Measurements from ENCODE around the gene SPDYC. TPM values are rescaled to one million over a fixed set of nuclear protein-coding genes. Genes with fewer than 3 reads are reported as not detected.

Gene SPDYC
- total and polyA plus RNA-seq, 2 of the 13 experiments (the other 11 are each of a cell fraction or from before 2014, with no cell fraction given), result 0.15 to 0.33 TPM

GRCh38 chr11:65134952-65135632, 34.9 kb upstream of the SPDYC start (continued):
- TF ChIP-seq, protein P1, sequence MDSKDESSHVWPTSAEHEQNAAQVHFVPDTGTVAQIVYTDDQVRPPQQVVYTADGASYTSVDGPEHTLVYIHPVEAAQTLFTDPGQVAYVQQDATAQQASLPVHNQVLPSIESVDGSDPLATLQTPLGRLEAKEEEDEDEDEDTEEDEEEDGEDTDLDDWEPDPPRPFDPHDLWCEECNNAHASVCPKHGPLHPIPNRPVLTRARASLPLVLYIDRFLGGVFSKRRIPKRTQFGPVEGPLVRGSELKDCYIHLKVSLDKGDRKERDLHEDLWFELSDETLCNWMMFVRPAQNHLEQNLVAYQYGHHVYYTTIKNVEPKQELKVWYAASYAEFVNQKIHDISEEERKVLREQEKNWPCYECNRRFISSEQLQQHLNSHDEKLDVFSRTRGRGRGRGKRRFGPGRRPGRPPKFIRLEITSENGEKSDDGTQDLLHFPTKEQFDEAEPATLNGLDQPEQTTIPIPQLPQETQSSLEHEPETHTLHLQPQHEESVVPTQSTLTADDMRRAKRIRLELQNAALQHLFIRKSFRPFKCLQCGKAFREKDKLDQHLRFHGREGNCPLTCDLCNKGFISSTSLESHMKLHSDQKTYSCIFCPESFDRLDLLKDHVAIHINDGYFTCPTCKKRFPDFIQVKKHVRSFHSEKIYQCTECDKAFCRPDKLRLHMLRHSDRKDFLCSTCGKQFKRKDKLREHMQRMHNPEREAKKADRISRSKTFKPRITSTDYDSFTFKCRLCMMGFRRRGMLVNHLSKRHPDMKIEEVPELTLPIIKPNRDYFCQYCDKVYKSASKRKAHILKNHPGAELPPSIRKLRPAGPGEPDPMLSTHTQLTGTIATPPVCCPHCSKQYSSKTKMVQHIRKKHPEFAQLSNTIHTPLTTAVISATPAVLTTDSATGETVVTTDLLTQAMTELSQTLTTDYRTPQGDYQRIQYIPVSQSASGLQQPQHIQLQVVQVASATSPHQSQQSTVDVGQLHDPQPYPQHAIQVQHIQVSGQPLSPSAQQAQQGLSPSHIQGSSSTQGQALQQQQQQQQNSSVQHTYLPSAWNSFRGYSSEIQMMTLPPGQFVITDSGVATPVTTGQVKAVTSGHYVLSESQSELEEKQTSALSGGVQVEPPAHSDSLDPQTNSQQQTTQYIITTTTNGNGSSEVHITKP (CRISPR knock-in tag; IDR thresholded peaks at IDR 0.05; ENCODE audit: low read depth), result peak; percentile 66; the same call in 1 of the 2 replicates
- TF ChIP-seq ZNF224 (CRISPR knock-in tag; IDR thresholded peaks at IDR 0.05) (peak; percentile 84), ZNF557 (CRISPR knock-in tag; IDR thresholded peaks at IDR 0.05) (no peak), ZNF263 (CRISPR knock-in tag; IDR thresholded peaks at IDR 0.05) (peak; percentile 29; the same call in 1 of the 2 replicates), SNRNP70 (IDR thresholded peaks at IDR 0.05; ENCODE audit: low read depth, low read length) (no peak), TP53 (CRISPR knock-in tag; conservative IDR thresholded peaks at IDR 0.05) (no peak), ZNF777 (CRISPR knock-in tag; IDR thresholded peaks at IDR 0.05) (no peak), MED13 (CRISPR knock-in tag; IDR thresholded peaks at IDR 0.05) (no peak), ZNF292 (CRISPR knock-in tag; IDR thresholded peaks at IDR 0.05; ENCODE audit: borderline replicate concordance, low read depth) (peak; percentile 4; the same call in 1 of the 2 replicates), POLR2G (IDR thresholded peaks at IDR 0.05; ENCODE audit: low read depth, low read length) (peak; percentile 76), HMGXB4 (CRISPR knock-in tag; IDR thresholded peaks at IDR 0.05; ENCODE audit: borderline replicate concordance in 1 of 2, low read depth in 1 of 2) (no peak), CTCF (CRISPR knock-in tag; IDR thresholded peaks at IDR 0.05) (no peak; the same call in 1 of the 2 replicates), SP2 (CRISPR knock-in tag; IDR thresholded peaks at IDR 0.05) (peak; percentile 89), GATA4 (IDR thresholded peaks at IDR 0.05; ENCODE audit: borderline replicate concordance, low read depth) (peak; percentile 54), EHMT2 (IDR thresholded peaks at IDR 0.05; ENCODE audit: borderline replicate concordance, low read depth, low read length) (no peak)
- TF ChIP-seq, protein P2, sequence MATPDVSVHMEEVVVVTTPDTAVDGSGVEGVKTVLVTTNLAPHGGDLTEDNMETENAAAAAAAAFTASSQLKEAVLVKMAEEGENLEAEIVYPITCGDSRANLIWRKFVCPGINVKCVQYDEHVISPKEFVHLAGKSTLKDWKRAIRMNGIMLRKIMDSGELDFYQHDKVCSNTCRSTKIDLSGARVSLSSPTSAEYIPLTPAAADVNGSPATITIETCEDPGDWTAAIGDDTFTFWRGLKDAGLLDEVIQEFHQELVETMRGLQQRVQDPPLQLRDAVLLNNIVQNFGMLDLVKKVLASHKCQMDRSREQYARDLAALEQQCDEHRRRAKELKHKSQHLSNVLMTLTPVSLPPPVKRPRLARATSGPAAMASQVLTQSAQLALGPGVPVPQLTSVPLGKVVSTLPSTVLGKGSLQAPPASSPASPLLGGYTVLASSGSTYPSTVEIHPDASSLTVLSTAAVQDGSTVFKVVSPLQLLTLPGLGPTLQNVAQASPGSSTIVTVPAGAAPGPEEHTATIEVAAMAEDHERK (CRISPR knock-in tag; IDR thresholded peaks at IDR 0.05; ENCODE audit: low read depth), result no peak; the same call in 1 of the 2 replicates
- TF ChIP-seq, protein P3, sequence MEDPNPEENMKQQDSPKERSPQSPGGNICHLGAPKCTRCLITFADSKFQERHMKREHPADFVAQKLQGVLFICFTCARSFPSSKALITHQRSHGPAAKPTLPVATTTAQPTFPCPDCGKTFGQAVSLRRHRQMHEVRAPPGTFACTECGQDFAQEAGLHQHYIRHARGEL (CRISPR knock-in tag; IDR thresholded peaks at IDR 0.05), result no peak
- TF ChIP-seq, protein P4, sequence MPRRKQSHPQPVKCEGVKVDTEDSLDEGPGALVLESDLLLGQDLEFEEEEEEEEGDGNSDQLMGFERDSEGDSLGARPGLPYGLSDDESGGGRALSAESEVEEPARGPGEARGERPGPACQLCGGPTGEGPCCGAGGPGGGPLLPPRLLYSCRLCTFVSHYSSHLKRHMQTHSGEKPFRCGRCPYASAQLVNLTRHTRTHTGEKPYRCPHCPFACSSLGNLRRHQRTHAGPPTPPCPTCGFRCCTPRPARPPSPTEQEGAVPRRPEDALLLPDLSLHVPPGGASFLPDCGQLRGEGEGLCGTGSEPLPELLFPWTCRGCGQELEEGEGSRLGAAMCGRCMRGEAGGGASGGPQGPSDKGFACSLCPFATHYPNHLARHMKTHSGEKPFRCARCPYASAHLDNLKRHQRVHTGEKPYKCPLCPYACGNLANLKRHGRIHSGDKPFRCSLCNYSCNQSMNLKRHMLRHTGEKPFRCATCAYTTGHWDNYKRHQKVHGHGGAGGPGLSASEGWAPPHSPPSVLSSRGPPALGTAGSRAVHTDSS (CRISPR knock-in tag; conservative IDR thresholded peaks at IDR 0.05), result no peak

All from HepG2 (cell line).